Left ventricle myocardium inferior (tissue), 1 donor: ENCODE data around the gene PHLPP1. TPM values are rescaled to one million over a fixed set of nuclear protein-coding genes. Genes with fewer than 3 reads are reported as not detected.

Source experiments
- DNase-seq: peaks from one replicate; pipeline ENCODE4 v3.0.0-alpha.2; 2020
- H3K27ac ChIP-seq: fragments of 200-600 bp; replicated peaks from 2 replicates; pipeline ENCODE4 v1.8.0; 2021
- H3K27me3 ChIP-seq: fragments of 200-600 bp; 2 replicates; pipeline ENCODE4 v1.8.0; 2021; ENCODE audit warnings: low read depth
- H3K36me3 ChIP-seq: fragments of 200-600 bp; 2 replicates; pipeline ENCODE4 v1.8.0; 2021
- H3K4me1 ChIP-seq: fragments of 200-600 bp; 2 replicates; pipeline ENCODE4 v1.8.0; 2021
- H3K4me3 ChIP-seq: fragments of 200-600 bp; 2 replicates; pipeline ENCODE4 v1.8.0; 2021; ENCODE audit warnings: mild to moderate bottlenecking, moderate library complexity
- H3K9me3 ChIP-seq: fragments of 200-600 bp; replicated peaks from 2 replicates; pipeline ENCODE4 v1.8.0; 2021
- CTCF ChIP-seq: fragments of 200-600 bp; IDR thresholded peaks from 2 replicates; pipeline ENCODE4 v1.8.0; 2021; ENCODE audit warnings: antibody characterized with exemption, mild to moderate bottlenecking, borderline replicate concordance
- intact Hi-C: fragments of 100-400 bp; cut with micrococcal nuclease; formaldehyde crosslinking; loops from one replicate; pipeline ENCODE4 v1.11.0; 2022
- total RNA-seq: library from RNA; stranded (reverse); fragmentation: NEBNext Ultra II Directional; extraction: Animal tissue kit (Norgen Biotek cat#: 25700); gene quantifications from one replicate; pipeline ENCODE4 v1.2.1, GENCODE V29; 2021
- donor health status: DM: no; HTN: yes; CAD: no; lungs with severe emphysema.

PHLPP1 gene
- total RNA-seq, 1 donor from 2014 or later = 5.9 TPM

- Histone ChIP-seq H3K27ac (no peak overlapping the region), H3K4me3 (no peak overlapping the region), H3K4me1 (no peaks in the 10 kb centered on the region), H3K36me3 (no peaks in the 10 kb centered on the region), H3K9me3 (peaks cover 6% of the 10 kb centered on the region), H3K27me3 (no peaks in the 10 kb centered on the region)
- intact Hi-C loops = no loop called here
- no peak for TF ChIP-seq CTCF
- DNase-seq = no peak
Observed at GRCh38 chr18:62758591-62758990, 43.2 kb downstream of the PHLPP1 start.

- no peak for TF ChIP-seq CTCF
- intact Hi-C loops = no loop called here
Observed at GRCh38 chr18:62759704-62760402, 44.5 kb downstream of the PHLPP1 start.

GRCh38 chr18:62760403-62760734 is 45.0 kb downstream of the PHLPP1 start:
- Histone ChIP-seq H3K9me3 (peaks cover 2% of the 10 kb centered on the region), H3K27me3 (no peaks in the 10 kb centered on the region), H3K27ac (no peak overlapping the region), H3K36me3 (no peaks in the 10 kb centered on the region), H3K4me3 (no peak overlapping the region), H3K4me1 (no peaks in the 10 kb centered on the region)
- DNase-seq = no peak
- intact Hi-C loops = no loop called here
- no peak for TF ChIP-seq CTCF

More at GRCh38 chr18:62759704-62760402, 44.5 kb downstream of the PHLPP1 start:
- no peak for DNase-seq
- Histone ChIP-seq H3K27ac (no peak overlapping the region), H3K27me3 (no peaks in the 10 kb centered on the region), H3K4me3 (no peak overlapping the region), H3K36me3 (no peaks in the 10 kb centered on the region), H3K9me3 (peaks cover 6% of the 10 kb centered on the region), H3K4me1 (no peaks in the 10 kb centered on the region)

- H3K36me3 ChIP-seq = no peaks in the 10 kb centered on the region
- no peak for DNase-seq
- no peak overlapping the region for H3K27ac ChIP-seq
- TF ChIP-seq CTCF = no peak
- H3K4me3 ChIP-seq = no peak overlapping the region
- no peaks in the 10 kb centered on the region for H3K9me3 ChIP-seq
- no peaks in the 10 kb centered on the region for H3K27me3 ChIP-seq
- H3K4me1 ChIP-seq = peaks cover 9% of the 10 kb centered on the region
- intact Hi-C loops = no loop called here
Observed at GRCh38 chr18:62763101-62763521, 47.8 kb downstream of the PHLPP1 start.

GRCh38 chr18:62766266-62766665 is 50.9 kb downstream of the PHLPP1 start:
- H3K27ac ChIP-seq = no peak overlapping the region
- no peak overlapping the region for H3K4me3 ChIP-seq
- TF ChIP-seq CTCF = no peak
- intact Hi-C loops = no loop called here
- H3K36me3 ChIP-seq = no peaks in the 10 kb centered on the region
- no peak for DNase-seq
- H3K27me3 ChIP-seq = no peaks in the 10 kb centered on the region
- no peaks in the 10 kb centered on the region for H3K9me3 ChIP-seq
- H3K4me1 ChIP-seq = peaks cover 16% of the 10 kb centered on the region
